ENCODE data around the gene BCAM. TPM values are rescaled to one million over a fixed set of nuclear protein-coding genes. Genes with fewer than 3 reads are reported as not detected.

The BCAM gene
- total RNA-seq, 1 experiment from 2014 or later: 73.0 TPM

GRCh38 chr19:44807652-44808462 is 1.0 kb upstream of the BCAM start:
- H3K27me3 Mint-ChIP-seq (ENCODE audit: low read depth): peaks cover 48% of the 10 kb centered on the region
- H3K9me3 Mint-ChIP-seq: no peaks in the 10 kb centered on the region
- Histone ChIP-seq H3K79me1 (ENCODE audit: insufficient read depth, low read depth, low read length, poor library complexity, severe bottlenecking) (no peaks in the 10 kb centered on the region), H3K4me1 (ENCODE audit: insufficient read depth, low read length) (peaks cover 2% of the 10 kb centered on the region; the same call in 1 of the 2 replicates), H3K27ac (ENCODE audit: insufficient read length, low read depth, low read length) (no peak overlapping the region), H3K9me3 (ENCODE audit: control insufficient read depth, low read depth, low read length) (no peaks in the 10 kb centered on the region), H4K20me1 (ENCODE audit: control insufficient read depth, insufficient read depth, insufficient read length) (no peaks in the 10 kb centered on the region), H3T11ph (ENCODE audit: low read length) (no peak overlapping the region), H3K27me3 (ENCODE audit: insufficient read depth, low read length) (peaks cover 8% of the 10 kb centered on the region), H4K5ac (ENCODE audit: insufficient read length, low read depth, low read length) (no peak overlapping the region), H4K91ac (ENCODE audit: insufficient read length, low read depth, low read length) (no peak overlapping the region), H3K23ac (ENCODE audit: insufficient read length, low read depth, low read length) (no peak overlapping the region), H3K9ac (ENCODE audit: extremely low read depth, insufficient read length, low read length) (no peak overlapping the region), H3K14ac (ENCODE audit: insufficient read depth, low read length) (no peak overlapping the region), H2BK15ac (ENCODE audit: low read depth, low read length) (no peak overlapping the region), H2BK5ac (ENCODE audit: insufficient read length, low read length) (no peak overlapping the region), H3K79me2 (ENCODE audit: insufficient read depth, low read length) (no peaks in the 10 kb centered on the region), H2BK120ac (ENCODE audit: low read depth, low read length, poor library complexity, severe bottlenecking) (no peak overlapping the region), H2BK20ac (ENCODE audit: low read depth, low read length, poor library complexity, severe bottlenecking) (no peak overlapping the region), H3K4me2 (ENCODE audit: insufficient read depth, insufficient read length, low read length) (peak overlapping the region; percentile 83), H2AFZ (ENCODE audit: low read length) (no peak overlapping the region), H3K56ac (ENCODE audit: insufficient read length, low read depth, low read length) (no peak overlapping the region), H2BK12ac (ENCODE audit: insufficient read length, low read depth, low read length) (no peak overlapping the region), H2AK5ac (ENCODE audit: insufficient read length, low read length) (no peak overlapping the region), H3K18ac (ENCODE audit: insufficient read length, low read depth, low read length) (peak overlapping the region; percentile 84), H4K8ac (replicated peaks; ENCODE audit: insufficient read length, low read depth, low read length) (no peak overlapping the region), H3K23me2 (ENCODE audit: insufficient read length, low read depth, low read length, poor library complexity, severe bottlenecking) (peaks cover 11% of the 10 kb centered on the region), H3K4ac (ENCODE audit: low read depth, low read length) (no peak overlapping the region)
- peak overlapping the region; percentile 87 to 98 (median 97) for H3K27ac Mint-ChIP-seq
- H3K36me3 Mint-ChIP-seq (ENCODE audit: insufficient read depth in 1 of 3, low read depth in 3 of 3): peaks cover 2 to 23% (median 20%) of the 10 kb centered on the region in 3 experiments; a peak in 5 of 7 replicates
- TF ChIP-seq, protein P1, sequence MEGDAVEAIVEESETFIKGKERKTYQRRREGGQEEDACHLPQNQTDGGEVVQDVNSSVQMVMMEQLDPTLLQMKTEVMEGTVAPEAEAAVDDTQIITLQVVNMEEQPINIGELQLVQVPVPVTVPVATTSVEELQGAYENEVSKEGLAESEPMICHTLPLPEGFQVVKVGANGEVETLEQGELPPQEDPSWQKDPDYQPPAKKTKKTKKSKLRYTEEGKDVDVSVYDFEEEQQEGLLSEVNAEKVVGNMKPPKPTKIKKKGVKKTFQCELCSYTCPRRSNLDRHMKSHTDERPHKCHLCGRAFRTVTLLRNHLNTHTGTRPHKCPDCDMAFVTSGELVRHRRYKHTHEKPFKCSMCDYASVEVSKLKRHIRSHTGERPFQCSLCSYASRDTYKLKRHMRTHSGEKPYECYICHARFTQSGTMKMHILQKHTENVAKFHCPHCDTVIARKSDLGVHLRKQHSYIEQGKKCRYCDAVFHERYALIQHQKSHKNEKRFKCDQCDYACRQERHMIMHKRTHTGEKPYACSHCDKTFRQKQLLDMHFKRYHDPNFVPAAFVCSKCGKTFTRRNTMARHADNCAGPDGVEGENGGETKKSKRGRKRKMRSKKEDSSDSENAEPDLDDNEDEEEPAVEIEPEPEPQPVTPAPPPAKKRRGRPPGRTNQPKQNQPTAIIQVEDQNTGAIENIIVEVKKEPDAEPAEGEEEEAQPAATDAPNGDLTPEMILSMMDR (conservative IDR thresholded peaks at IDR 0.05): peak; percentile 73
- DNase-seq: peak; percentile 99
- WGBS (ENCODE audit: extremely low coverage, insufficient read length, low lambda C conversion rate): no CpG with 5 or more reads among the region's 14 CpGs
- peak overlapping the region; percentile 65 to 85 for H3K4me3 Mint-ChIP-seq
- peaks cover 38 to 48% of the 10 kb centered on the region in 2 experiments for H3K4me1 Mint-ChIP-seq

All from H9 (cell line).